AG04449 (cell line): ENCODE results near the gene ARL13A.

ENCODE experiments used
- CTCF ChIA-PET: fragments of 350-600 bp; formaldehyde crosslinking; extraction: SDS; loops from one replicate; lab custom pipeline; 2021; ENCODE audit warnings: antibody characterized with exemption; lab: Yijun Ruan, JAX
- POLR2A ChIA-PET: fragments of 400-600, 350-600 bp; formaldehyde crosslinking; extraction: SDS; loops from one replicate; lab custom pipeline; 2020; ENCODE audit warnings: antibody characterized with exemption, inconsistent platforms; lab: Yijun Ruan, JAX
- DNase-seq: peaks from one replicate; pipeline ENCODE4 v3.0.0-alpha.2; 2010; ENCODE audit warnings: low read depth, low spot score
- H3K4me3 ChIP-seq: 2 replicates; pipeline ENCODE4 v1.5.1; 2011; ENCODE audit warnings: low read depth, mild to moderate bottlenecking, control low read depth, low read length
- TF ChIP-seq, protein P1 (sequence below): IDR thresholded peaks from one replicate; pipeline ENCODE4 v1.5.1; 2011; ENCODE audit warnings: mild to moderate bottlenecking, moderate library complexity, low read length, control low read depth, inconsistent platforms; ENCODE audit not compliant: insufficient read depth; ENCODE audit errors: missing control alignments

Gene ARL13A

DNA sequence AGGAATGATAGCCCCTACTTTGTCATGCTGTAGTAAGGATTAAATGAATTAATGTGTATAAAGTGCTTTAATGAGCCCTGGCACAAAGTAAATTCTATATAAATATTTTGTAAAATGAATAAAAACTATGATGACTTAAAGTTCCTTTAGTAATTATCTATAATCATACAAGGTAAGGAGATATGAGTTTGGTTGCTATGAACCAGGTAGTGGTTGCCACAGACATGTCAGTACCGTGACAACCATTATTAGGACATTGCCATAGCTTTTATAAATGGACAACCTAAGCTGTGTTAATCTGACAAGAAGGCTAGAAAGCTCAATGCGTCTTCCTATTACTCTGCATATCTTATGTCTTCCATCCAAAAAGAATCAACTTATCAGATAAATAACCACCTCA lies at the start of gene ARL13A:
Gene ARL13A (plus strand): TSS at position 301 of the 400 bp plus-strand sequence. CDS start 3,982 bp downstream, outside the sequence.
- no peak within 1 kb of the TSS for H3K4me3 ChIP-seq
- no peak for DNase-seq
- ChIA-PET CTCF (no interaction called here), POLR2A (no interaction called here)
- TF ChIP-seq, protein P1, sequence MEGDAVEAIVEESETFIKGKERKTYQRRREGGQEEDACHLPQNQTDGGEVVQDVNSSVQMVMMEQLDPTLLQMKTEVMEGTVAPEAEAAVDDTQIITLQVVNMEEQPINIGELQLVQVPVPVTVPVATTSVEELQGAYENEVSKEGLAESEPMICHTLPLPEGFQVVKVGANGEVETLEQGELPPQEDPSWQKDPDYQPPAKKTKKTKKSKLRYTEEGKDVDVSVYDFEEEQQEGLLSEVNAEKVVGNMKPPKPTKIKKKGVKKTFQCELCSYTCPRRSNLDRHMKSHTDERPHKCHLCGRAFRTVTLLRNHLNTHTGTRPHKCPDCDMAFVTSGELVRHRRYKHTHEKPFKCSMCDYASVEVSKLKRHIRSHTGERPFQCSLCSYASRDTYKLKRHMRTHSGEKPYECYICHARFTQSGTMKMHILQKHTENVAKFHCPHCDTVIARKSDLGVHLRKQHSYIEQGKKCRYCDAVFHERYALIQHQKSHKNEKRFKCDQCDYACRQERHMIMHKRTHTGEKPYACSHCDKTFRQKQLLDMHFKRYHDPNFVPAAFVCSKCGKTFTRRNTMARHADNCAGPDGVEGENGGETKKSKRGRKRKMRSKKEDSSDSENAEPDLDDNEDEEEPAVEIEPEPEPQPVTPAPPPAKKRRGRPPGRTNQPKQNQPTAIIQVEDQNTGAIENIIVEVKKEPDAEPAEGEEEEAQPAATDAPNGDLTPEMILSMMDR: no peak

DNA sequence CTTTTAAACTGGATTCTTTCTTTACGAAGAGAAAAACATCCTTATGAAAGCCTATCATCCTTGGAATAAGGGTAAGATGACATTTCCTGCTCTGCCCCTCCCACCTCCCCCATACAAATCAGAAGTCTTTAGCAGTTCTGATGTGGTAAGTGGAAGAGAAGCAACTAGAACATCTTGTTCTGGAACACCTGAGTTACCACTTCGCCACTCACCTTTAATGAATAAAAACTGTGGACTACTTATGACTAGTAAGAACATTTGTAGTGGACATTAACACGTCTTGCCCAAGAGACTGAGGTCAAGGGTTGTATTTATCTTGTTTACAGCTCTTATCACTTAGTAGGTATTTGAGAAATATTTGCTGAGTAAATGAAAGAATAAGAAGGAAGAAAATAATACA lies 45.1 kb upstream of the ARL13A start:
- ChIA-PET POLR2A (no interaction called here), CTCF (no interaction called here)
- DNase-seq: no peak
- no peak overlapping the region for H3K4me3 ChIP-seq
- TF ChIP-seq, protein P1: no peak

DNA sequence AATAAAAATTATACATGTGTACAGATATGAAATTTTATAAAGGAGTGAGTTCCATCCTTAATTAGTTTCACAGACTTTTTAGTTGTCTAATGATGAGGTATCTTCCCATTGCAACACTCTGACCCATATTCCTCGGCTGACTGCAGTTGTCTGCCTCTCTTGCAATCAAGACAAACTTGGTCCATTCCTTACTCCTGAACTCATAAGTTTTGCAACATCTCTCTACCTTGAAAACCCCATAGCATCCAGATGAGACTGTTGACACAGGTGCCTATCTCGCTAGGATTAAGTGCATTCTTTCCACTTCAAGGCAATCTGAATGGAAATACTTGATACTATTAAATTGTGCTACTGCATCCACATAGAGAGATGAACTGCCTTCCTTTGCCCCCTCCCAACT lies 43.1 kb upstream of the ARL13A start:
- H3K4me3 ChIP-seq: no peak overlapping the region
- CTCF ChIA-PET: no interaction called here
- no peak for DNase-seq
- TF ChIP-seq, protein P1: no peak
- POLR2A ChIA-PET: no interaction called here

DNA sequence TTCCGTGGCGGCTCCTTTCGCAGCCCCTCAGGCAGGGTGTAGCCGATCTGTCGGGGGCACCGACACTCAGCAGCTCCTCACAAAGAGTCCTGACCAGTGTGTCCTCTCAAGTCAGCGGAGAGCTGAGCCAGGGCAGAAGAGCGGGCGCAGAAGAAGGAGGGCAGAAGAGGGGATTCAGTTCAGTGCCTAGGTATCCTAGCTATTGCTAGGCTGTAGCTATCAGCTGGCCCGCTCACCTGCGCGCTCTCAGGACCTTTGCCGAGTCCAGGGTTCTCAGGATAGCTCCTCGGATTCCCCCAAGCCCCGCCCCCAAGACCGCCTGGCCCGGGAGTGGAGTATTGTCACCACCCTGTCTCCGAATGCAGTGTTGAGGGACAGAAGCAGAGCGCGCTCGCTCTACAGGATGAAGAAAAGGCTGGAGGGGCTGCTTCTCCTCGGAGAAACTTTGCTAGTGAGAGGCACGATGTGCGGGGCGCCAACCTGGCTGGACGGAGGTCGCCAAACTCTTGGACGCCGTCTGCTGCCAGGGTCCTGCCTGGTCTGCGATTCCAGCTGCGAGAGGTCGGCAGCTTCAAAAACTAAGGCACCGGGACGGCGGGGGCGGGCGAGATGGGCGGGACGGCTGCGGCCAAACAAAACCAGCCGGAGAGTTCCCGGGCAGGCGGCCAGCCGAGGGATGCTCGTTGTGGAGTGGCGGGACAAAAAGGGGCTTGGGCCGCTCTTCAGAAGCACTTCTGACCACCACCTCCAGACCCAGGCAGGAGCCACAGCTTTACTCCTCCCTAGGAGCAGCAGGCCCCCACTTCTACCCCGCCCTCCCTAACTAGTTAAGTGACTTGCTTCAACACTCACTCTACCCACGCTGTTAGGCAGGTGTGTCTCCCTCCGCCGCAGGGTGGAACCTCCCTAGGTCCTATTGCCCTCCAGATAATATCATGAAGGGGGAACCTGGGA lies 40.6 kb upstream of the ARL13A start, which contains the start of gene XKRX:
Gene XKRX (minus strand): TSS at position 258 of the 954 bp plus-strand sequence. CDS start 613 bp downstream, outside the sequence.
- peak within 1 kb of the TSS; percentile 53 for H3K4me3 ChIP-seq
- CTCF ChIA-PET: no interaction called here
- TF ChIP-seq, protein P1: no peak
- POLR2A ChIA-PET: interaction anchor here (0.8 kb wide), 1 partner anchor 33 kb away, joined by 3 read pairs; no protein-coding TSS in a partner anchor
- no peak for DNase-seq

DNA sequence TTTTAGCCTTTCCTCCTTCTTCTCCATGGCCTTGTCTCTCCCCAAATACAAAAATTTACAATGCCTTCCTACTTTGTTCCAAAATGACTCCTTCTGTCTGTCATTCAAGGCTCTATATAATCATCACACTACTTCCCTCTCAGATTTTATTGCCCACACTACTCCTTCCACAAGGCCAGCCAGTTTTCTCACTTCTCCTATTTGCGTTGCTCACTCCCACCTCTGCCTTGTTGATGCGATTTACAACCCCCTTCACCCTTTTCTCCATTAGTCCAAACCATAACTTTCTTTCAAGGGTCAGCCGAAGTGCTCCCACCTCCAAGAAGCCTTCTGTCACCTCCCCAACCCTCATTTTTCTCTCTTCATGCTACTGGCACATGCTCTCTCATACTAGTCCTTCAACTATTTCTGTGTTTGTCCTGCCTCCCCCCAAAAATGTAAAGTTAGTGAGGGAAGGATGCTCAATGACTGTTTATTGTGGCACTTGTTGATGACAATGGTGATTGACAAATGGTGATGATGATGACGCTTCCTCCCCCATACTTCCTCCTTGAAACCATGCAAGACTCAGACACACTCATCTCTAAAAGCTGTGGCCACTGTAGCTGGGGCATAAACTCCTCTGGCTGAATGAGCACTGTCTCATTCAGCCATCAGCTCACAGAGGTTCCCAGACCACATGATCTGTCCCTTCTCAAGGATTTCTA lies 38.1 kb upstream of the ARL13A start:
- TF ChIP-seq, protein P1: no peak
- ChIA-PET POLR2A (no interaction called here), CTCF (no interaction called here)
- no peak for DNase-seq
- no peak overlapping the region for H3K4me3 ChIP-seq

DNA sequence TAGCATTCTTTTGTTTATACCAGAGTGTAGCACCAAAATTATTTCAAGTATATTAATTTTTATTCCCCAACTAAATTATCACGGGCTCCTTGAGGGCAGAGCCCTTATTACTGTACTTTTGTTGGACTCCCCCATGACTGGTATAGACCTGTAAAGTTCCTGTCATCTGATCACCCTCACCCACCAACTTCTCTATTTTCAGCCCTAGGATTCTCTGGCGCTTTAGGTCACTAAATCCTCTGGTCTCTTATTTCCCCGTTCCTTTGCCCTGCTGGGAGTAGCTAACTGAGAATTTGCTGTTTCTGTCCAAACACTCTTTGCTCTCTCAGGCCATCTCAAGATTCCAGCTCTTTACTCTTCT lies 37.6 kb upstream of the ARL13A start:
- POLR2A ChIA-PET: no interaction called here

More for the DNA sequence above, 37.6 kb upstream of the ARL13A start:
- TF ChIP-seq, protein P1: no peak
- no peak overlapping the region for H3K4me3 ChIP-seq
- no peak for DNase-seq
- CTCF ChIA-PET: no interaction called here
